Raji (cell line): ENCODE data around the gene KRTAP5-8.
"Not testable (repeated sequence)": the region's sequence is repeated elsewhere in the genome, so short reads cannot be mapped to it uniquely, and the experiment has no call there.

Experiments used
- POLR2A ChIP-seq: IDR thresholded peaks from 2 replicates; pipeline ENCODE4 v1.6.1; 2011; ENCODE audit warnings: low read depth, low read length, control low read depth; ENCODE audit not compliant: insufficient read depth

Gene KRTAP5-8, protein sequence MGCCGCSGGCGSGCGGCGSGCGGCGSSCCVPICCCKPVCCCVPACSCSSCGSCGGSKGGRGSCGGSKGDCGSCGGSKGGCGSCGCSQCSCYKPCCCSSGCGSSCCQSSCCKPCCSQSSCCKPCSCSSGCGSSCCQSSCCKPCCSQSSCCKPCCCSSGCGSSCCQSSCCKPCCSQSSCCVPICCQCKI

DNA sequence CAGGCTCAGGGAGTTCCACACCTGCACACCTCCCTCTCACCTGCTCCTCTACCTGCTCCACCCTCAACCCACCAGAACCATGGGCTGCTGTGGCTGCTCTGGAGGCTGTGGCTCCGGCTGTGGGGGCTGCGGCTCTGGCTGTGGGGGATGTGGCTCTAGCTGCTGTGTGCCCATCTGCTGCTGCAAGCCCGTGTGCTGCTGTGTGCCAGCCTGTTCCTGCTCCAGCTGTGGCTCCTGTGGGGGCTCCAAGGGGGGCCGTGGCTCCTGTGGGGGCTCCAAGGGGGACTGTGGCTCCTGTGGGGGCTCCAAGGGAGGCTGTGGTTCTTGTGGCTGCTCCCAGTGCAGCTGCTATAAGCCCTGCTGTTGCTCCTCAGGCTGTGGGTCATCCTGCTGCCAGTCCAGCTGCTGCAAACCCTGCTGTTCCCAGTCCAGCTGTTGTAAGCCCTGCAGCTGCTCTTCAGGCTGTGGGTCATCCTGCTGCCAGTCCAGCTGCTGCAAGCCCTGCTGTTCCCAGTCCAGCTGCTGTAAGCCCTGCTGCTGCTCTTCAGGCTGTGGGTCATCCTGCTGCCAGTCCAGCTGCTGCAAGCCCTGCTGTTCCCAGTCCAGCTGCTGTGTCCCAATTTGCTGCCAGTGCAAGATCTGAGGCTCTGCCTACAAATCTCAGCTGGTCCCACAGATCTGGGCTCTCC is at the start of gene KRTAP5-8:
KRTAP5-8 (plus strand) TSS at position 49 of the 689 bp plus-strand sequence; CDS start at position 80, 31 bp downstream.
- not testable (repeated sequence) for TF ChIP-seq POLR2A

GRCh38 chr11:71488681-71489270 is 49.0 kb upstream of the KRTAP5-8 start:
- no peak for TF ChIP-seq POLR2A

GRCh38 chr11:71489311-71490043 is 48.3 kb upstream of the KRTAP5-8 start:
- no peak for TF ChIP-seq POLR2A

- no peak for TF ChIP-seq POLR2A
These were observed 47.6 kb upstream of the KRTAP5-8 start for GRCh38 chr11:71490044-71490730.

- no peak for TF ChIP-seq POLR2A
These were observed 47.0 kb upstream of the KRTAP5-8 start for GRCh38 chr11:71490731-71491390.

DNA sequence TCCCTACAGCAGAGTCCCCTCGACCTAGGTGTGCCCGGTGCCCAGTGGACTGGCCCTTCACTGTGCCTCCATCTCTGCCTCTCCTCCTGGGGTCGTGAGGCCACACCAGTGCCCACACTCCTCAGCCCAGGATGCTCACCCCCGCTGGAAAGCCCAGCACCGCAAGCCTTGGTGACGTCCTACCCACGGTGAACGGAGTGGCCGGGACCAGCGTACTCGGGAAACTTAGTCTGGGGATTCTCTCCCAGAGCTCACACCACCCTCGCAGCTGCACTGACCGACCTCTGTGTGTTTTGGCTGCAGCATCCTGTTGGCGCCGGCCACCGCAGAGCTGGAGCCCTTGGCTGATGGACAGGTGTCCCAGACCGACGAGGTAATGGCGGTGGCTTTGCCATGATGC is 46.3 kb upstream of the KRTAP5-8 start:
- TF ChIP-seq POLR2A, result no peak

DNA sequence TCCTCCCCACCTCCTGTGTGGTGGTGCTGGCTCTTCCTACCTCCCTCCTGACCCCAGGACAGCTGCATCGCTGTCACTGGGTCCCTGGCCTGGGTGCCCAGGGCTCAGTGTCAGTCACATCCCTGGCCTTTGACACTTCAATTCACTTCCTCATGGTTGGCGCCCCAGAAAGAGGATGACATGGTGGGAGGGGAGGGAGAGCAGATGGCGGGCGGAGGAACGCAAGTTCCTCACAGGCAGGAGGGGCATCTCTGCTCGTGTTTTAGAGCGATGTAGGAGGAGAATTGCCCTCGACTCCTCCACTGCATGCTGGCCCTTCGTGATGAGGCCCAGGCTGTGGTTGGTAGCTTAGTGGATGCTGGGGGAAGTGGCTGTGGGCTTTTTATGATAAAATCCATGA is 45.9 kb upstream of the KRTAP5-8 start:
- no peak for TF ChIP-seq POLR2A

DNA sequence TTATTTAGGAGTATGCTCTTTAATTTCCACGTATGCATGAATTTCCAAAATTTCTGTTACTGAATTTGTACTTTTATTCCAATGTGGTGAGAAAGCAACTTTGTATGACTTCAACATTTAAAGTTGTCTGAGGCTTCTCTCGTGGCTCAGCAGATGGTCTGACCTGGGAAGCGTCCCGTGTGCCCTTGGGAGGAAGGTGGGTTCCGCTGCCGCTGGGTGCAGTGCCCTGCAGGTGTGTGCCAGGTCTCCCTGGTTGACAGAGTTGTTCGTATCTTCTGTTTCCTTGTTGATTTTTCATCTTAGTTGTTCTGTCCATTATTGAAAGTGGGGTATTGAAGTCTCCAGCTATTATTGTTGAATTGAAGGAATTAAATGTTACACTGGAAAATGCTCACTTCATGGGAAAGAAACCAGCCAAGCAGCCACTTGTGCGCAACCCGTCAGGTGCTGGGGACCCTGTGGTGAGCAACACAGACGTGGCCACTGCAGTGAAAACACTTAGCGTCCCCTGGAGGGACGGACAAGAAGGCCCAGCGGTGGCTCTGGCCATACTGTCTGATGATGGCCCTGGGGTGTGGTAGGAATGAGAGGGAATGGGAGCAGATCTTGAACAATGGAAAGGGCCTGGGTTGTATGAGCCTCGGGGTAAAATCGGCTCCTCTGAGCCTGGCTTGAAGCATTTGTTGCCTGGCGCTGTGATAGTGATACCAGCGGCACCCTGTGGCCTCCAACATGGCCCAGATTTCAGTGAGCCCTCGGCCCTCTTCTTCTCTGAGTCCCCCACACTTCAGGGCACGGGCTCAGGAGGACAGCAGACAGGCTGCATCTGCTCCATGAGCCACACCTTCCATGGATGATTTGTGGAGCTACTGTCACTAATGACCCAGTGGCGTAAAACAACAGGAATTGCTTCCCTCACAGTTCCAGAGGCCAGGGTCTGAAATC is 42.3 kb upstream of the KRTAP5-8 start:
- TF ChIP-seq POLR2A, result no peak

GRCh38 chr11:71496421-71496820 is 41.4 kb upstream of the KRTAP5-8 start:
- TF ChIP-seq POLR2A, result no peak

DNA sequence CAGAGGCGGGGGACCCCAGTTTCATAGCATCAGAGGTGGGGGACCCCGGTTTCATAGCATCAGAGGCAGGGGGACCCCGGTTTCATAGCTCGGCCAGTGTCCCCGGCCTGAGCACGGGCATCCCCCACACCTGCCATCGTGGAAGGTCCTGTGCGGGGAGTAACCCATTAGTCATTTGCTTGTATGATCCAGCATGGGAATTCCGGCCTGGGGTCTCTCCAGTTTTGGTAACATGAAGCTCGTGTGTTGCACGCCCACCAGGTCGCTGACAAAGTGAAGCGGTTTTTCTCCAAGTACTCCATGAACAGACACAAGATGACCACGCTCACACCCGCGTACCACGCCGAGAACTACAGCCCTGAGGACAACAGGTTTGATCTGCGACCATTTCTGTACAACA is 39.7 kb upstream of the KRTAP5-8 start:
- TF ChIP-seq POLR2A, result no peak

DNA sequence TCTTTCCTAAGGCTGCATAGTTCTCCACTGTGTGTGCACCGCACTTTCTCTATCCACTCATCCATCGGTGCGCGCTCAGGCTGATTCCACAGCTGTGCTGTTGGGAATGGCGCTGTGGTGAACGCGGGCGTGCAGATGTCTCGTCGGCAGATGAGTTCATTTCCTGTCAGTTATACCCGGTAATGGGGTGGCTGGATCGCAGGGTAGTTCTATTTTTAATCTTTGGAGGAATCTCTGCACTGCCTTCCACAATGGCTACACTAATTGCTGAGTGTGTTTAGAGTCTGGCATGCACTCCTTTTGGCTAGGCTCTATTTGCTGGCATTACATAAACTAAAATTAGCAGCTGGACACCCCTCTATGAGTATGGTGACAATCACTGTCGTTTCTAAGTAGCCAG is 38.7 kb upstream of the KRTAP5-8 start:
- TF ChIP-seq POLR2A, result no peak

- no peak for TF ChIP-seq POLR2A
These were observed 38.3 kb upstream of the KRTAP5-8 start for GRCh38 chr11:71499546-71499945.

GRCh38 chr11:71500601-71501021 is 37.2 kb upstream of the KRTAP5-8 start:
- TF ChIP-seq POLR2A, result no peak
